HepG2 (cell line): ENCODE measurements around the gene SPAG6. TPM values are rescaled to one million over a fixed set of nuclear protein-coding genes. Genes with fewer than 3 reads are reported as not detected.

Source experiments
- AGO1 ChIP-seq: fragments of 200-400 bp; formaldehyde crosslinking; IDR thresholded peaks from 2 replicates; pipeline ENCODE4 v1.6.1; 2017; ENCODE audit warnings: mild to moderate bottlenecking, low read depth, low read length, moderate library complexity; ENCODE audit not compliant: poor library complexity, severe bottlenecking
- CEBPZ ChIP-seq: IDR thresholded peaks from 2 replicates; pipeline ENCODE4 v1.6.1; 2012; ENCODE audit warnings: low read length, improper control_type of control experiment
- DZIP1 ChIP-seq: sonication (generic); formaldehyde crosslinking; IDR thresholded peaks from 2 replicates; pipeline ENCODE4 v1.5.0; 2020; ENCODE audit warnings: mild to moderate bottlenecking, missing genetic modification reagents
- HNF4G ChIP-seq, 2 experiments: sonication (generic) in 1 of 2; formaldehyde crosslinking in 1 of 2; IDR thresholded peaks; 2 replicates each; pipeline versions ENCODE4 v1.4.0 to v1.6.1; 2011 to 2020; ENCODE audit warnings: borderline replicate concordance in 2 of 2, low read depth in 2 of 2, mild to moderate bottlenecking in 2 of 2, low read length in 1 of 2, missing genetic modification reagents in 1 of 2, moderate library complexity in 1 of 2
- MEF2D ChIP-seq: sonication (generic); formaldehyde crosslinking; IDR thresholded peaks from 2 replicates; pipeline ENCODE4 v1.5.1; 2020; ENCODE audit warnings: mild to moderate bottlenecking, missing genetic modification reagents
- POGK ChIP-seq: sonication (generic); formaldehyde crosslinking; conservative IDR thresholded peaks from 2 replicates; pipeline ENCODE4 v1.8.0; 2022; ENCODE audit warnings: mild to moderate bottlenecking, moderate library complexity, missing genetic modification reagents
- REL ChIP-seq: sonication (generic); formaldehyde crosslinking; conservative IDR thresholded peaks from 2 replicates; pipeline ENCODE4 v1.8.0; 2022; ENCODE audit warnings: mild to moderate bottlenecking, missing genetic modification reagents, moderate library complexity
- RFX3 ChIP-seq: IDR thresholded peaks from 2 replicates; pipeline ENCODE4 v1.6.1; 2016; ENCODE audit warnings: missing biosample characterization, missing genetic modification reagents
- SALL1 ChIP-seq: sonication (generic); formaldehyde crosslinking; IDR thresholded peaks from 2 replicates; pipeline ENCODE4 v1.8.0; 2022; ENCODE audit warnings: mild to moderate bottlenecking, missing genetic modification reagents
- SRF ChIP-seq: IDR thresholded peaks from 2 replicates; pipeline ENCODE4 v1.6.1; 2011; ENCODE audit warnings: mild to moderate bottlenecking, low read depth, low read length, moderate library complexity
- TMF1 ChIP-seq: sonication (generic); formaldehyde crosslinking; IDR thresholded peaks from 2 replicates; pipeline ENCODE4 v1.8.1; 2022; ENCODE audit warnings: low read depth, missing genetic modification reagents
- ZFX ChIP-seq: sonication (generic); formaldehyde crosslinking; IDR thresholded peaks from 2 replicates; pipeline ENCODE4 v1.4.0; 2020; ENCODE audit warnings: mild to moderate bottlenecking, low read depth, missing genetic modification reagents, moderate library complexity
- ZNF138 ChIP-seq: sonication (generic); formaldehyde crosslinking; IDR thresholded peaks from 2 replicates; pipeline ENCODE4 v1.5.0; 2020; ENCODE audit warnings: mild to moderate bottlenecking, low read depth, missing genetic modification reagents
- ZNF331 ChIP-seq: sonication (generic); formaldehyde crosslinking; IDR thresholded peaks from 2 replicates; pipeline ENCODE4 v1.4.0; 2020; ENCODE audit warnings: missing genetic modification reagents
- ZNF549 ChIP-seq: sonication (generic); formaldehyde crosslinking; IDR thresholded peaks from 2 replicates; pipeline ENCODE4 v1.5.0; 2020; ENCODE audit warnings: missing genetic modification reagents
- ZNF660 ChIP-seq: sonication (generic); formaldehyde crosslinking; IDR thresholded peaks from 2 replicates; pipeline ENCODE4 v1.5.1; 2020; ENCODE audit warnings: mild to moderate bottlenecking, low read depth, missing genetic modification reagents, borderline replicate concordance
- ZNF746 ChIP-seq: sonication (generic); formaldehyde crosslinking; IDR thresholded peaks from 2 replicates; pipeline ENCODE4 v1.8.0; 2022; ENCODE audit warnings: mild to moderate bottlenecking, missing genetic modification reagents
- ZNF781 ChIP-seq: sonication (generic); formaldehyde crosslinking; IDR thresholded peaks from 2 replicates; pipeline ENCODE4 v1.5.1; 2020; ENCODE audit warnings: borderline replicate concordance, mild to moderate bottlenecking, missing genetic modification reagents; ENCODE audit errors: not compliant biosample characterization
- polyA plus RNA-seq, 8 experiments: library from polyadenylated mRNA; depleted of rRNA in 3 of 8; stranded (reverse) in 7 of 8; unstranded in 1 of 8; fragments of >200 nt; fragmentation: Illumina TruSeq in 4 of 8; extraction: Trizol in 4 of 8; gene quantifications; 2 replicates each; pipeline versions ENCODE4 v1.2.1 to v1.2.3, GENCODE V29; 2011 to 2016; ENCODE audit warnings: low read depth in 4 of 8, missing spikeins in 1 of 8, mixed read lengths in 1 of 8; ENCODE audit not compliant: insufficient read depth in 1 of 8
- total RNA-seq, 5 experiments: library from RNA; depleted of rRNA; stranded (reverse); fragments of >200 nt; fragmentation: Illumina TruSeq; extraction: Trizol; gene quantifications; 2 replicates each; pipeline ENCODE4 v1.2.3, GENCODE V29; 2016; ENCODE audit warnings: low read depth in 1 of 5
- TF ChIP-seq, protein P1 (sequence below): sonication (generic); formaldehyde crosslinking; IDR thresholded peaks from 2 replicates; pipeline ENCODE4 v1.4.0; 2020; ENCODE audit warnings: missing genetic modification reagents

SPAG6 gene
- total and polyA plus RNA-seq, 2 of the 13 experiments (the other 11 are each of a cell fraction or from before 2014, with no cell fraction given), result not detected

- TF ChIP-seq ZNF746 (no peak), CEBPZ (no peak), SRF (no peak), ZNF781 (CRISPR knock-in tag) (no peak), ZNF138 (CRISPR knock-in tag) (no peak), AGO1 (no peak), REL (no peak), DZIP1 (CRISPR knock-in tag) (no peak), ZFX (peak; percentile 64), HNF4G (IDR thresholded peaks at IDR 0.05; ENCODE audit: borderline replicate concordance, low read depth, low read length) (no peak), HNF4G (CRISPR knock-in tag; IDR thresholded peaks at IDR 0.05; ENCODE audit: borderline replicate concordance, low read depth) (no peak), MEF2D (no peak), ZNF549 (CRISPR knock-in tag) (no peak), ZNF331 (CRISPR knock-in tag) (peak; percentile 10; the same call in 1 of the 2 replicates), POGK (0 out of 2 replicates have a peak, but pooled peaks have one; percentile 27), SALL1 (peak; percentile 42; the same call in 1 of the 2 replicates), ZNF660 (CRISPR knock-in tag) (no peak), RFX3 (peak; percentile 55), TMF1 (CRISPR knock-in tag) (no peak)
- TF ChIP-seq, protein P1, sequence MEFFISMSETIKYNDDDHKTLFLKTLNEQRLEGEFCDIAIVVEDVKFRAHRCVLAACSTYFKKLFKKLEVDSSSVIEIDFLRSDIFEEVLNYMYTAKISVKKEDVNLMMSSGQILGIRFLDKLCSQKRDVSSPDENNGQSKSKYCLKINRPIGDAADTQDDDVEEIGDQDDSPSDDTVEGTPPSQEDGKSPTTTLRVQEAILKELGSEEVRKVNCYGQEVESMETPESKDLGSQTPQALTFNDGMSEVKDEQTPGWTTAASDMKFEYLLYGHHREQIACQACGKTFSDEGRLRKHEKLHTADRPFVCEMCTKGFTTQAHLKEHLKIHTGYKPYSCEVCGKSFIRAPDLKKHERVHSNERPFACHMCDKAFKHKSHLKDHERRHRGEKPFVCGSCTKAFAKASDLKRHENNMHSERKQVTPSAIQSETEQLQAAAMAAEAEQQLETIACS (CRISPR knock-in tag), result peak; percentile 23; the same call in 1 of the 2 replicates
These were observed 19.8 kb upstream of the SPAG6 start (continued) for GRCh38 chr10:22325272-22326144.
